ENCODE results near the gene PHLDA2. TPM values are rescaled to one million over a fixed set of nuclear protein-coding genes. Genes with fewer than 3 reads are reported as not detected.

The PHLDA2 gene
- total RNA-seq, 3 donors from 2014 or later, result 6.9 to 11.0 (median 8.6) TPM

DNA sequence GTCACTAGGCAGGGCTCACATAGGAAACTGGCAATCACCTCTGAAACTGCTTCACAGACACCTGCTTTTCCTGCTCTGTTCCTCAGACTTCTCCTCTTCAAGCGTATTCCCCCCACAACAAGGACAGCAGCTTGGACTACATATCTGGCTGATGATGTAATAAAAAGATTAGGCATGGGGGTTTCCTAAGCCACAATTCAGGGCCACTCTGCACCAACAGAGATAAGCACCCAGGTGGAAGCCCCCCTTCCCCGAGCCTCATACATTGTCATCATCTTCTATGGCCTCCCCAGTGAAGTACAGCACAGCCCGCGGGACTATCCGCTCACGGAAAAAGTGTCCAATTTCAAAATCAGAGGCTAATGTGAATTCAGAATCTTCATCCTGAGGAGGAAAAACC lies 25.0 kb upstream of the PHLDA2 start:
- Mint-ChIP-seq H3K36me3 (ENCODE audit: insufficient read depth) (peaks cover 52% of the 10 kb centered on the region), H3K4me1 (ENCODE audit: low read depth) (peaks cover 20% of the 10 kb centered on the region), H3K27me3 (ENCODE audit: low read depth) (no peaks in the 10 kb centered on the region), H3K4me3 (no peak overlapping the region), H3K9me3 (no peaks in the 10 kb centered on the region)
- ATAC-seq, result no peak
- no peak for DNase-seq

DNA sequence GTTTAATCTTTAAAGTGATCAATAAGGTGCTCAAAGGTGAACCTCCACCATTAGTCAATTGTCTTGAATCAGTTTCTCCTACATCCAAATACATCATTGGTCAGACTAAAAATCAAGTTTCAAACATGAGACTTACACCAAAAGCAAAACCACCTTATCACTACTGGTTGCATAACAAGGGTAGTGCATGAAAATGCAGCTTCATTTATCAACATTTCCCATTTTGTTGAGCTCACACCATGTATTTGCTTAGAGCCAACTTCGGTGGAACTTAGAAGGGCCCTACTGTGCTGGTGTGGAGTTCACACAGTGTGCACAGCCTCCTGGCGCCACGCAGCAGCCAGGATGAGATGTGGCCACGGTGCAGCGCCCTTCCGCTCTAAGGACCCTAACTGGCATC lies 23.1 kb upstream of the PHLDA2 start:
- DNase-seq, result no peak
- Mint-ChIP-seq H3K4me3 (no peak overlapping the region), H3K27me3 (ENCODE audit: low read depth) (no peaks in the 10 kb centered on the region), H3K4me1 (ENCODE audit: low read depth) (peaks cover 27% of the 10 kb centered on the region), H3K36me3 (ENCODE audit: insufficient read depth) (peaks cover 59% of the 10 kb centered on the region), H3K9me3 (no peaks in the 10 kb centered on the region)
- ATAC-seq, result no peak

DNA sequence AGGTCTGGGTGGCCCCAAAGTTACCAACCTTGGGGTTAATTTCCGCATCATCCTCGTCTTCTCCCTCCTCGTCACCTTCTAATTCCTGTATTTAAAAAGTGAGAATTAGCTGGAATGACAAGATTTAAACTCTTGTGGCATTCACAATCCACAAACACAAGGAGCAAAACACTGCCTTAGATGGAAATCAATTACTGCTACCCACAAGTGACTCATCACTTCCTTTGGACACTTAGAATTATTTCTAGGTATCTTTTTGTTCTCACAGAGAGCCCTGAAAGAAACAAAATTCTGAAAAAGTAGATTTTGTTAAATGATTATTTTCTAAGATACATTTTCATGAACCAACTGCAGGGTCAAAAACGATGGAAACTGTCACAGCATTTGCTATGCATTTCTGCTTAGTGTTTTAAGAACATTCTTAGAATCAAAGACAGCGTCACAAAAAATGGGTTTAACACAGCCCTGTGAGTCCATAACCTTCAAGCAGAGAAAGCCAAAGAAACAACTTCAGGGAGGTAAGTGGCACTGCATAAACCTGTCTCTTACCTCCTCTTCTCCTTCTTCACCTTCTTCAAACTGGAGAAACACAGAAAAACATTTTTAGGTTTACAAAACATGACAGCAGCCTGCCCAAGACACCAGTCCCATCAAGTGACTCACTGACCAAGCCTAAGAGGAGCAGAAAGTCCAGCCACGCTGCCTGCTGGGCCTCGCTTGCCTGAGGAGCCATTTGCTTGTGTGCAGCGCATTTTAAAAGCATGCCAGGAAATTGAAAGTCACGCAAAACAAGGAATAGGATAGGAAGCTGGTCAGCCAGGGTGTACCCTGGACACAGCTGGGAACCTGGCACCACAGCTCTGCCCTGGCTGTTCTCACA lies 22.3 kb upstream of the PHLDA2 start:
- no peak for ATAC-seq
- peaks cover 35% of the 10 kb centered on the region for H3K4me1 Mint-ChIP-seq (ENCODE audit: low read depth)
- no peak for DNase-seq
- H3K36me3 Mint-ChIP-seq (ENCODE audit: insufficient read depth), result peaks cover 57% of the 10 kb centered on the region
- no peak overlapping the region for H3K4me3 Mint-ChIP-seq
- H3K9me3 Mint-ChIP-seq, result no peaks in the 10 kb centered on the region
- H3K27me3 Mint-ChIP-seq (ENCODE audit: low read depth), result no peaks in the 10 kb centered on the region

DNA sequence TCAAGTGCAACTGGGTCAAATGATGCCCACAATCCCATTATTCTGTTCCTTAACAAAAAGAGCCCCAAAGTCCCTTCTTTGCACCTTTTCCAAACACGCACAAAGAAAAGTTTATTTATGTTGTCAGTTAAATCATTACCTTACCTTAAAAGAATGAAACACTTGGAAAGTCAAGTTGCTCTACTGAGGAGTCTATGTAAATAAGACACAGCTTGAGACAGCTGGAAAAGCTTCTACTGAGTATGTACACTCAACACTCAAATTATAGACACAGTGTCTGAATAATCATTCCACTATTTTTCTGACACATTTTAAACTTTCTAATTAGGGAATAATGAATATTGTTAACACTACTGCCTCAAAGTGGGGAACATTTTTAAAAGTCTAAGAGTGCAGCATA lies 21.6 kb upstream of the PHLDA2 start:
- ATAC-seq (no peak), DNase-seq (no peak)
- Mint-ChIP-seq H3K4me1 (ENCODE audit: low read depth) (peaks cover 40% of the 10 kb centered on the region), H3K4me3 (no peak overlapping the region), H3K27me3 (ENCODE audit: low read depth) (no peaks in the 10 kb centered on the region), H3K9me3 (no peaks in the 10 kb centered on the region), H3K36me3 (ENCODE audit: insufficient read depth) (peaks cover 54% of the 10 kb centered on the region)

DNA sequence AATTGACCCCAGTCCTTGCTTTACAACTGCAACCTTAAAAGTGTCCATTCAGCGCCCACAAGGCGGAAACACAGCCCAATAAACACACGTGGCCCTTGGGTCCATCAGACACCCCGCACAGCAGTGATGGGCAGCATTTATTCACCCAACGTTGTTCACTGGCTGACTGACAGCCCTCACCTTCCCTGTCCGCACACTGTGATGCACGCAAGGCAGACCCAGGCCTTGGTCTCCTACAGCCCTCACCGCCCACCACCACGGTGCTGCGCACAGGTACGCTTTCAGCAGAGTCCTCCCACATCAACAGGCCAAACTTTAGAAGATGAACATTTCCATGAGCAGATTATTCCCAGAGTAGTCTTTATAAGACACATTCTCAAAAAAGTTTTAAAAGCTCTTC lies 20.7 kb upstream of the PHLDA2 start:
- ATAC-seq (no peak), DNase-seq (no peak)
- H3K9me3 Mint-ChIP-seq, result no peaks in the 10 kb centered on the region
- H3K4me3 Mint-ChIP-seq, result no peak overlapping the region
- H3K27me3 Mint-ChIP-seq (ENCODE audit: low read depth), result no peaks in the 10 kb centered on the region
- H3K4me1 Mint-ChIP-seq (ENCODE audit: low read depth), result peaks cover 49% of the 10 kb centered on the region
- H3K36me3 Mint-ChIP-seq (ENCODE audit: insufficient read depth), result peaks cover 48% of the 10 kb centered on the region

DNA sequence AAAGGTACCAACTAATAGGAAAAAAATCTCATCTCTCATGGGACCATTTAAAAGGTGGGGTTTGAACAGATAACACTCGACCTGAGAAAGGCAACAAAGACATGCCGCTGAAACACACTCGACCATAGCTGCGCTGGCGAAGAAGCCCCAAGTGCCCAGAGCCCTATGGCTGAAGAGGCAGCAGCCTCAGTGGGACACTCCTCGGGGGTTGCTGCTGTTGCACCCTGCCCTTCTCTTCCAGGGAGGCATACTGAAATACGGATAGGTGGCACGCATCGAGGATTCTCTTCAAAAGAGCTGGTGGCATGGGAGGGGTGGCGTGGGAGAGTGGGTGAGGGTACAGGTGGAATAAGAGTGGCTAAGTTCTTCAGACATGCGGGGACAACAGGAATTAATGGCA lies 18.5 kb upstream of the PHLDA2 start:
- Mint-ChIP-seq H3K4me1 (ENCODE audit: low read depth) (peaks cover 52% of the 10 kb centered on the region), H3K9me3 (no peaks in the 10 kb centered on the region), H3K4me3 (no peak overlapping the region), H3K27me3 (ENCODE audit: low read depth) (no peaks in the 10 kb centered on the region), H3K36me3 (ENCODE audit: insufficient read depth) (peaks cover 40% of the 10 kb centered on the region)
- DNase-seq (no peak), ATAC-seq (no peak)

DNA sequence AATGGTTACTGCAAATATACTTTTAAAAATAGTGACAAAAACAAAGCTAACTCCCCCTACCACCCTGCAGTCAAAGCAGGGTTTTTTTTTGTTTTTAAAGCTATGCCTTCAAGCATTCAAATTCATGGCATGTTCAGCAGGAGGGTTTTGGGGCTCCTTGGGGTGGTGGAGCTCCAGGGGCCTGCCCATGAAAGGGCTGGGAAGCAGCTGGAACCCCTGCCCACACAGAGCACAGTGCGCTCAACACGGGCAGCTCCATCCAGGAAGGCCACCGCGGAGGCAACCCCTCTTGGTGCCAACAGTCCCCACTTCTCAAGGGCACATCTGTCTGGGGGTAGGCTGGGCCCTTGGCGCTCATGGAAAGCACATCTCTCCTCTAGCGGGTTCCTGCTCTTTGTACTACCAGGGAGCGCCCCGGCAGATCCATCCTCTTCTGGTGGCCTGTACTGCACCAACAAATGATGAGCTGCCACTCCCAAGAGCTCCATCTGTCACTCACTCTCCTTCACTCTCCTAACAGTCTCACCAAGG lies 16.6 kb upstream of the PHLDA2 start:
- no peak for ATAC-seq
- Mint-ChIP-seq H3K9me3 (no peaks in the 10 kb centered on the region), H3K36me3 (ENCODE audit: insufficient read depth) (peaks cover 32% of the 10 kb centered on the region), H3K4me3 (no peak overlapping the region), H3K4me1 (ENCODE audit: low read depth) (peaks cover 41% of the 10 kb centered on the region), H3K27me3 (ENCODE audit: low read depth) (no peaks in the 10 kb centered on the region)
- DNase-seq, result no peak

DNA sequence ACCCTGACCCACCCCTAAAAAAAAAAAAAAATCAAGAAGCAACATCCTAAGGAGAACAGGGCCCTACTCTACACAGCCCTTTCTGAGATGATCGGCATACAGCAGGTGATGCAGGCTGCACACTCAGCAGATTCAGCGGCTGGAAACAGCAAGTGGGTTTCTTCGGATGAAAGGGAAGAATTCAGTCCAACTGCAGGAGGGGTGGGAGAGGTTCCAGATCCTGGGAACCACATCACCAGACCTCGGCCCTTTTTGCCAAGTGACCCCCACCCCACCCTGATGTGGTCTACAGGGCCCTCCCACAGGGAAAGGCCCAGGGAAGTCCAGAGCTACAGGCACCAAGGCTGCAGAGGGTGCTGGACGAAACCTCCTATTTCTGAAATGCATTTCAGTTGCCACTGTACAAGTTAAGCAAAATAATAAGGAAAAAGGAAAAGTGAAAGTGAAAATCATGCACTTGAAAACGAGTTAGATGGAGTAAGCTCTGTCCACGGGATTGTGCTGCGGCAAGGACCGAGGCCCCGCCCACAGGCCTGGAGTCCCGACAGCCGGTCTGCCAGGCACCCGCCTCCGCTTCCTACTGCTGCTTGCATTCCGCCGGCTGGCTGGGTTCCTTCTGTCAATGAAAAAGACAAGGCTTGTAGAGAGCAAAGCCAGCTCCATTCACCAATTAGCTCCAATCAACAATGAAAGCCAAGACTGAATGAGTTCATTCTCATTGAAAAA lies 16.0 kb upstream of the PHLDA2 start:
- Mint-ChIP-seq H3K4me3 (no peak overlapping the region), H3K27me3 (ENCODE audit: low read depth) (no peaks in the 10 kb centered on the region), H3K36me3 (ENCODE audit: insufficient read depth) (peaks cover 27% of the 10 kb centered on the region), H3K9me3 (no peaks in the 10 kb centered on the region), H3K4me1 (ENCODE audit: low read depth) (peaks cover 40% of the 10 kb centered on the region)
- DNase-seq (peak; percentile 41), ATAC-seq (peak; percentile 30 to 35)

DNA sequence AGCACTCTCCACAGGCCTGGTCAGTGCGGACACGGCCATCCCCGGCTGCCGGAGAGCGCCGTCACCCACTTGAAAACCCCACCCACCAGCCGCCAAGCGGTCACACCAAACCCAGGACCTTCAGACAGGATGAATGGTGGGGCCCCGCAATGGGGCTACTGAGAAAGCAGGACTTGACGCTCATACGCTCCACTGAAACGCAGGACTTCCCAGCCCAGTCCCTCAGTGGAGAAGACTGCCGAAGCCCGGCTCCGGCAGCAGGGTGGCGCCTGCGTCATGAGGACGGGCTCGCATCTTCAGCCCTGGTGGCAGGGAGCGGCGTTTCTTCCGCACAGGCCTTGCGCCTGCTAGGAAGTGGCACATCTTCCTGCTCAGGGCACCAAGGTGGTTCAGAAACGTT lies 15.3 kb upstream of the PHLDA2 start:
- Mint-ChIP-seq H3K4me3 (no peak overlapping the region), H3K9me3 (no peaks in the 10 kb centered on the region), H3K4me1 (ENCODE audit: low read depth) (peaks cover 40% of the 10 kb centered on the region), H3K27me3 (ENCODE audit: low read depth) (no peaks in the 10 kb centered on the region), H3K36me3 (ENCODE audit: insufficient read depth) (peaks cover 24% of the 10 kb centered on the region)
- ATAC-seq (no peak), DNase-seq (no peak)

DNA sequence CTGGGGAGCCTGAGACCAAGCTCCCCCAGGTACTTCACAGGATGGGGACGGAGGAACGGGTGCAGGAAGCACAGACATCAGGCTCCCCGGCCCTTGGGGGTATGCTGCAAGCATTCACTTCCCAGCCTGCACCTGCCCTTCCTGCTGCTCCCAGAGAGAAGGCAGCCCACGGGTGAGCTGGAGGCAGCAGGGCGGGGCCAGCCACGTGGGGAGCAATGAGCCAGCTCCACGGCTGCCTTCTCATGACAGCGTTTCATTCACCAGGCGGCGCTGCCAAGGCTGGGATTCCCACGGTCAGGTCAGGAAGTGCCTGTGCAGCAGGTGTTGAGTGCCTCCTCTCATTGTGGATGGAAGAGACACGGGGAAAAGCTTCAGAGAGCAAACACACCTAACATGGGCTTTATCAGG lies 14.5 kb upstream of the PHLDA2 start:
- peaks cover 40% of the 10 kb centered on the region for H3K4me1 Mint-ChIP-seq (ENCODE audit: low read depth)

DNA sequence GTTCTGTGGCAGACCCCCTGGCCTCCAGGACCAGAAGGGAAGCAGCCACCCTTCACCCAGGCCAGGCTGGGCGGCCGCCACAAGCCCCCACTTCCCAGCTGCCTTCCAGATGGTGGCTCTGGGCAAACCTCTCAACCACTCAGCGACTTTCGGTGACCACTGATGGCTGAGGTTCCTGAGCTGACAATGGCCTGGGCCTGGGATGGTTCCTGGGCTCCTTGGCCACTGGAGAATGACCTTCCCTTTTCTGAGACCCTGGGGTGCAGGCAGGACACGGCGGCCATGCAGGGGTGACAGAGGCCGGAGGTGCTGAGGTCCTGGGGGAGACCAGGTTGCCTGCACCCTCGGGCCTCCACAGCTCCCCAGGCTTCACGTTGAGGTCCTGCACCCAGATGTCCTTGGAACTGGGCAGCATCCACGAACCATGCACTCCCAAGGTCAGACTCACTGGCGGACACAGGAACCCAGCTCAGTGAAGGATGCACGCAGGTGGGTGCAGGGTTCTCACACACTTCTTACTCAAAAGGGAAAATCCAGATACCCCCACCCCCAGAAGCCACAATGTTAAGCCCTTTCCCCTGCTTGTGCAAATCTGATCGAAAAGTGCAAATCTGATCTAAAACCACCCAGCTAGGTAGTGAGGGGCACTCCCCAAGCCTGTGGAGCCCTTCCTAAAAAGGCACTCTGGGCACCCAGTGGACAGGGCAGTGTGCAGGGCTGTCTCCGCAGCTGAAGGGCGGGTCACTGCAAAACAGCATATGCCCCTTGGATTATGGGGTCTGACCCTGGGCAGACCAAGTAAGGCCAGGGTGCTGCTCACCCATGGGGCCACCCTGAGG lies 13.9 kb upstream of the PHLDA2 start:
- H3K36me3 Mint-ChIP-seq (ENCODE audit: insufficient read depth), result peaks cover 15% of the 10 kb centered on the region

More for the DNA sequence above, 14.5 kb upstream of the PHLDA2 start:
- peaks cover 19% of the 10 kb centered on the region for H3K36me3 Mint-ChIP-seq (ENCODE audit: insufficient read depth)
- H3K27me3 Mint-ChIP-seq (ENCODE audit: low read depth), result no peaks in the 10 kb centered on the region
- DNase-seq, result no peak
- H3K4me3 Mint-ChIP-seq, result no peak overlapping the region
- H3K9me3 Mint-ChIP-seq, result peaks cover 5% of the 10 kb centered on the region
- ATAC-seq, result peak in 1 of 2 donors; percentile 7

DNA sequence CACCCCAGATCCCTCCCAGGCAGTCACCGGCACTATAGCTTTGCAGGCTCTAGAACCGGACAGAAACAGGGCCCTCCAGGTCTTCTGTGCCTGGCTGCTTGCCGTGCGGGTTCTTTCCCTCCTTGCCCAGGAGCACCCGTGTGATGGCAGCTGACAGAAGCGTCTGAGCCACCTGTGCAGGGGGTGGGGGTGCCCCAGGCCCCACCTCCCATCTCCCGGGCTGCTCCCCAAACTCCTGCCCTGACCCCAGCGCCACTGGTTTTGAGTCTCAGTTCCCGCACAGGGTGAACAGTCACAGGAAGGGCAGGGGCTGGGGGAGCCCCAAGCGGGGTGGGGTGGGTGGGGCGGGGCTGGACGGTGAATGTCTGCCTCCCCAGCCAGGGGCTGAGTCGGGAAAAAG lies 13.2 kb upstream of the PHLDA2 start:
- Mint-ChIP-seq H3K4me3 (no peak overlapping the region), H3K36me3 (ENCODE audit: insufficient read depth) (peaks cover 10% of the 10 kb centered on the region), H3K27me3 (ENCODE audit: low read depth) (no peaks in the 10 kb centered on the region), H3K9me3 (peaks cover 17% of the 10 kb centered on the region), H3K4me1 (ENCODE audit: low read depth) (peaks cover 33% of the 10 kb centered on the region)
- ATAC-seq (no peak), DNase-seq (no peak)

More for the DNA sequence above, 13.9 kb upstream of the PHLDA2 start:
- ATAC-seq (no peak), DNase-seq (no peak)
- H3K9me3 Mint-ChIP-seq, result peaks cover 10% of the 10 kb centered on the region
- peaks cover 37% of the 10 kb centered on the region for H3K4me1 Mint-ChIP-seq (ENCODE audit: low read depth)
- no peak overlapping the region for H3K4me3 Mint-ChIP-seq
- H3K27me3 Mint-ChIP-seq (ENCODE audit: low read depth), result no peaks in the 10 kb centered on the region

DNA sequence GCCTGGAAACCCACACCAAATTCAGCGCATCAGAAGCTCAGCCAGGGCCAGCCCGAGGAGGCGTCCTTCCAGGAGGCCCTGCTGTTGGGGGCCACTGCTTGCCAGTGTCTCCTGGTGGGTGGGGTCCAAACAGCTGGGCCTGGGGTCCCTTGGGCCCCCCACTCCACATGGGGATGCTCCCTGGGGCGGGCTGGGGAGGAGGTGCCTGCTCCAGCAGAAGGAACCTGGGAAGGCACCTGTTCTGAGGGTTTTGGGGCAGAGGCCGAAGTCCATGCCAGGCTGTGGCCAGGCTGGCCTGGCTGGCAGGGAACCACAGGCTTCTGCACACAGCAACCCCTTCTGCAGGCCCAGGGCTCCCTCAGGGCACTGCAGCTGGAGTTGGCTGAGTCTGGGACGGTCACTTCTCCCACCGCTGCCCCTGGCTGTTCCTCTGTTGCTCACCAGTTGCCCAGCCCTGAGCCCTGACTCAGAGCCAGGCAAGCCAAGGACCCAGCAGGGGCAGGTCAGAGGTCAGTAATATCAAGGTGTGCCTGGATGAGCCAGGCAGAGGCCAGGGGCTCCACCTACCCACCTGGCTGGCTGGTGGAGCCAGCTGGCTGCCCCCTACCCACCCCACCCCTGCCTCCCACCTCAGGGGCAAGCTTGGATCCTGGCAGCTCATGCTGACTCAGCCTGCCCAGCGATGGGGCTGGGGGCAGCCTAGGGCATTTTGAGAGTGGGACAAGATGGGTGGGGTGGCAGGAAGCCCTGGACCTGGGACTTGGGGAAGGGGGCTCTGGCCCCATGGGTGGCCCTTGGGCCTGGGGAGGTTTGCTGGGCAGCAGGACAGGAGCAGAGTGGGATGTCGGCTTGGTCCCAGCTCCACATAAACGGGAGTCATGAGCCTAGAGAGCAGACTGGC lies 12.0 kb upstream of the PHLDA2 start:
- no peak for DNase-seq
- no peaks in the 10 kb centered on the region for H3K27me3 Mint-ChIP-seq (ENCODE audit: low read depth)
- H3K4me3 Mint-ChIP-seq, result no peak overlapping the region
- H3K4me1 Mint-ChIP-seq (ENCODE audit: low read depth), result peaks cover 23% of the 10 kb centered on the region
- peaks cover 5% of the 10 kb centered on the region for H3K36me3 Mint-ChIP-seq (ENCODE audit: insufficient read depth)
- peak; percentile 2 to 3 for ATAC-seq
- peaks cover 19% of the 10 kb centered on the region for H3K9me3 Mint-ChIP-seq
